ENCODE data around the gene FDXR.

FDXR gene

DNA sequence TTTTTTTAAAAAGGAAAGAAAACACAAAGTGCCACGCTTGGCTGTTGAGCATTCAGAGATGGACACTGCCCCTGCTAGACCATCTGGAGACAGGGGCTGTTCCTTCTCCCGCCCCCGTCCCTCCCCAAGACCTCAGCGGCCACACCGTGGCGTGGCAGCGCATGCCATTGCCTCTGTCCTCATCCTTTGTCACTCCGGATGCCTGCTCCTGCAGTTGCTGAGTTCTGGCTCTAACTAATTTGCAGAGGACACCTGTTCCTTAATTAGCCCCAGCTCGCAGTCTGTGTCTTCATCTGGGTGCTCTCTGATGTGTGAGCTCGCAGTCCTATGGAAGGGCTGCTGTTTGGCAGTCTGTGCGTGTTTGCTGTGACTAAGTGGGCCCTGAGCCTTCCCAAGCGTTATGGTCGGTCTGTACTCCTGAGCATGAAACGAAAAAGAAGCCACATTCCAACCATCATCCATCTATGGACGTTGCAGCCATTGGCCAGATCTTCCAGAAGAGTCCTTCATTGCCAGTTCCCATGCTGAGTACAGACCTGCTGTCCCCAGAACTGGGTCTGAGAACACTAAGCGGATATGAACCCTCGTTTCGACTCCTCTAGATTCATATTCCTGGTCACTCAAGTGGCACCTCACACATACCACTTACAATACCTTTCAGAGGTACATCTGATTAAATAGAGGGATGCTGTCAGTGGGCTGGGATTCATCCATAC, 55.7 kb downstream of the FDXR start:
- Histone ChIP-seq H3K36me3 (ENCODE audit: insufficient read depth, low read length) (no peaks in the 10 kb centered on the region), H3K4me3 (no peak overlapping the region), H3K27ac (no peak overlapping the region), H3K9ac (ENCODE audit: insufficient read length) (no peak overlapping the region), H3K9me3 (ENCODE audit: low read depth, low read length) (no peaks in the 10 kb centered on the region)
- TF ChIP-seq FOXP2 (optimal IDR thresholded peaks at IDR 0.05; ENCODE audit: control extremely low read depth, extremely low read length, insufficient read depth) (no peak), POLR2AphosphoS5 (IDR thresholded peaks at IDR 0.05; ENCODE audit: borderline replicate concordance, low read depth, low read length) (no peak), EZH2 (IDR thresholded peaks at IDR 0.05) (no peak)
- DNase-seq (ENCODE audit: low read depth, low spot score): no peak

- TF ChIP-seq EZH2 (IDR thresholded peaks at IDR 0.05): no peak
- H3K4me3 ChIP-seq: no peak overlapping the region
- no peak overlapping the region for H3K9ac ChIP-seq (ENCODE audit: insufficient read length)
- DNase-seq (ENCODE audit: low read depth, low spot score): no peak
- no peaks in the 10 kb centered on the region for H3K9me3 ChIP-seq (ENCODE audit: low read depth, low read length)
- H3K36me3 ChIP-seq (ENCODE audit: insufficient read depth, low read length): no peaks in the 10 kb centered on the region
- H3K27ac ChIP-seq: no peak overlapping the region
Measured at GRCh38 chr17:74815550-74816370, 57.0 kb downstream of the FDXR start.

- no peaks in the 10 kb centered on the region for H3K36me3 ChIP-seq (ENCODE audit: insufficient read depth, low read length)
- H3K27ac ChIP-seq: no peak overlapping the region
- no peaks in the 10 kb centered on the region for H3K9me3 ChIP-seq (ENCODE audit: low read depth, low read length)
- no peak overlapping the region for H3K4me3 ChIP-seq
- no peak for DNase-seq (ENCODE audit: low read depth, low spot score)
- no peak for TF ChIP-seq FOXP2 (optimal IDR thresholded peaks at IDR 0.05; ENCODE audit: control extremely low read depth, extremely low read length, insufficient read depth)
- no peak for TF ChIP-seq POLR2AphosphoS5 (IDR thresholded peaks at IDR 0.05; ENCODE audit: borderline replicate concordance, low read depth, low read length)
- no peak for TF ChIP-seq EZH2 (IDR thresholded peaks at IDR 0.05)
- H3K9ac ChIP-seq (ENCODE audit: insufficient read length): no peak overlapping the region
Measured at GRCh38 chr17:74815067-74815466, 57.7 kb downstream of the FDXR start.

GRCh38 chr17:74814453-74814852, 58.3 kb downstream of the FDXR start:
- no peak for DNase-seq (ENCODE audit: low read depth, low spot score)
- Histone ChIP-seq H3K4me3 (no peak overlapping the region), H3K27ac (no peak overlapping the region), H3K36me3 (ENCODE audit: insufficient read depth, low read length) (no peaks in the 10 kb centered on the region), H3K9me3 (ENCODE audit: low read depth, low read length) (no peaks in the 10 kb centered on the region), H3K9ac (ENCODE audit: insufficient read length) (no peak overlapping the region)
- TF ChIP-seq POLR2AphosphoS5 (IDR thresholded peaks at IDR 0.05; ENCODE audit: borderline replicate concordance, low read depth, low read length): no peak
- no peak for TF ChIP-seq FOXP2 (optimal IDR thresholded peaks at IDR 0.05; ENCODE audit: control extremely low read depth, extremely low read length, insufficient read depth)
- no peak for TF ChIP-seq EZH2 (IDR thresholded peaks at IDR 0.05)
